Stimulated activated naive B cell treated with anti-CD40 and anti-IgM and Interleukin-4, amounts not matched to agents 10 μg/mL and 1 μg/mL and 100 μg/mL, for 72 hours (primary cell): ENCODE data around the gene SLC43A1.
"Not testable (repeated sequence)": the region's sequence is repeated elsewhere in the genome, so short reads cannot be mapped to it uniquely, and the experiment has no call there.

Experiments used
- ATAC-seq, 2 donors: fragments of 150-1000 bp; cut with Tn5 transposase; replicated peaks; 2 replicates each; pipeline ENCODE4 v1.10.0; 2021; ENCODE audit warnings: moderate library complexity in 1 of 2
- DNase-seq: peaks from one replicate; pipeline ENCODE4 v3.0.0; 2021
- H3K27ac Mint-ChIP-seq: one replicate; pipeline ENCODE4 v1.8.0; 2022; ENCODE audit warnings: mild to moderate bottlenecking, mixed read lengths
- H3K27me3 Mint-ChIP-seq, 2 donors: one replicate each; pipeline ENCODE4 v1.8.0; 2022; ENCODE audit warnings: mixed read lengths in 2 of 2
- H3K36me3 Mint-ChIP-seq, 2 donors: one replicate each; pipeline ENCODE4 v1.8.0; 2022; ENCODE audit warnings: mixed read lengths in 2 of 2, mild to moderate bottlenecking in 1 of 2
- H3K4me1 Mint-ChIP-seq, 2 donors: one replicate each; pipeline ENCODE4 v1.8.0; 2022; ENCODE audit warnings: mixed read lengths in 2 of 2, mild to moderate bottlenecking in 1 of 2
- H3K4me3 Mint-ChIP-seq, 2 donors: one replicate each; pipeline ENCODE4 v1.8.0; 2022; ENCODE audit warnings: mild to moderate bottlenecking in 2 of 2, mixed read lengths in 2 of 2, moderate library complexity in 1 of 2
- H3K9me3 Mint-ChIP-seq, 2 donors: one replicate each; pipeline ENCODE4 v1.8.0; 2022; ENCODE audit warnings: mixed read lengths in 2 of 2, mild to moderate bottlenecking in 1 of 2

The SLC43A1 gene

GRCh38 chr11:57460758-57461749, 54.4 kb downstream of the SLC43A1 start:
- no peak for DNase-seq
- Mint-ChIP-seq H3K4me1 (peaks cover 23 to 36% of the 10 kb centered on the region in 2 donors), H3K4me3 (peak overlapping the region; percentile 21 to 35), H3K27ac (peak overlapping the region; percentile 56), H3K36me3 (no peaks in the 10 kb centered on the region), H3K9me3 (no peaks in the 10 kb centered on the region), H3K27me3 (peaks cover 45 to 54% of the 10 kb centered on the region in 2 donors)
- no peak for ATAC-seq

- H3K36me3 Mint-ChIP-seq = no peaks in the 10 kb centered on the region
- peak within 1 kb of the TSS; percentile 56 for H3K27ac Mint-ChIP-seq
- H3K9me3 Mint-ChIP-seq = no peaks in the 10 kb centered on the region
- ATAC-seq (peak; percentile 27 to 40), DNase-seq (no peak)
- H3K4me3 Mint-ChIP-seq = peak within 1 kb of the TSS; percentile 77 to 85
- H3K27me3 Mint-ChIP-seq = peaks cover 45 to 54% of the 10 kb centered on the region in 2 donors
- H3K4me1 Mint-ChIP-seq = peaks cover 23 to 36% of the 10 kb centered on the region in 2 donors
Observed at GRCh38 chr11:57460022-57460757, 55.3 kb downstream of the SLC43A1 start, which contains the start of gene RTN4RL2. RTN4RL2 (plus strand) TSS chr11:57460528; CDS start chr11:57460866, 338 bp downstream.

- H3K27me3 Mint-ChIP-seq = peaks cover 45 to 57% of the 10 kb centered on the region in 2 donors
- H3K36me3 Mint-ChIP-seq = no peaks in the 10 kb centered on the region
- peak; percentile 30 for ATAC-seq
- peaks cover 23 to 36% of the 10 kb centered on the region in 2 donors for H3K4me1 Mint-ChIP-seq
- H3K9me3 Mint-ChIP-seq = no peaks in the 10 kb centered on the region
- peak overlapping the region; percentile 86 for H3K27ac Mint-ChIP-seq
- DNase-seq = no peak
- peak overlapping the region; percentile 85 to 88 for H3K4me3 Mint-ChIP-seq
Observed at GRCh38 chr11:57459164-57460021, 56.1 kb downstream of the SLC43A1 start.

GRCh38 chr11:57458410-57459163, 56.9 kb downstream of the SLC43A1 start:
- H3K4me3 Mint-ChIP-seq = peak overlapping the region; percentile 85 to 88
- ATAC-seq = peak; percentile 25 to 35
- H3K27ac Mint-ChIP-seq = peak overlapping the region; percentile 86
- H3K36me3 Mint-ChIP-seq = no peaks in the 10 kb centered on the region
- peaks cover 23 to 36% of the 10 kb centered on the region in 2 donors for H3K4me1 Mint-ChIP-seq
- H3K9me3 Mint-ChIP-seq = no peaks in the 10 kb centered on the region
- no peak for DNase-seq
- peaks cover 46 to 61% of the 10 kb centered on the region in 2 donors for H3K27me3 Mint-ChIP-seq

- peaks cover 23 to 36% of the 10 kb centered on the region in 2 donors for H3K4me1 Mint-ChIP-seq
- peaks cover 46 to 65% of the 10 kb centered on the region in 2 donors for H3K27me3 Mint-ChIP-seq
- peak overlapping the region; percentile 51 for H3K27ac Mint-ChIP-seq
- ATAC-seq (no peak), DNase-seq (no peak)
- no peaks in the 10 kb centered on the region for H3K36me3 Mint-ChIP-seq
- H3K4me3 Mint-ChIP-seq = peak overlapping the region; percentile 50 to 85
- H3K9me3 Mint-ChIP-seq = no peaks in the 10 kb centered on the region
Observed at GRCh38 chr11:57458060-57458409, 57.5 kb downstream of the SLC43A1 start.

GRCh38 chr11:57457643-57458023, 57.9 kb downstream of the SLC43A1 start:
- Mint-ChIP-seq H3K36me3 (no peaks in the 10 kb centered on the region), H3K4me3 (peak overlapping the region; percentile 50 to 85), H3K27me3 (peaks cover 45 to 65% of the 10 kb centered on the region in 2 donors), H3K27ac (peak overlapping the region; percentile 51), H3K4me1 (peaks cover 23 to 36% of the 10 kb centered on the region in 2 donors), H3K9me3 (no peaks in the 10 kb centered on the region)
- ATAC-seq (peak; percentile 51 to 55), DNase-seq (no peak)

GRCh38 chr11:57456960-57457642, 58.4 kb downstream of the SLC43A1 start:
- no peaks in the 10 kb centered on the region for H3K9me3 Mint-ChIP-seq
- no peaks in the 10 kb centered on the region for H3K36me3 Mint-ChIP-seq
- H3K4me1 Mint-ChIP-seq = peaks cover 23 to 36% of the 10 kb centered on the region in 2 donors
- DNase-seq = peak; percentile 72
- peak overlapping the region; percentile 32 for H3K27ac Mint-ChIP-seq
- peak overlapping the region; percentile 41 to 50 for H3K4me3 Mint-ChIP-seq
- H3K27me3 Mint-ChIP-seq = peaks cover 41 to 60% of the 10 kb centered on the region in 2 donors
- peak; percentile 63 to 64 for ATAC-seq

- peaks cover 23 to 28% of the 10 kb centered on the region in 2 donors for H3K27me3 Mint-ChIP-seq
- H3K4me3 Mint-ChIP-seq = no peak overlapping the region
- no peaks in the 10 kb centered on the region for H3K9me3 Mint-ChIP-seq
- H3K36me3 Mint-ChIP-seq = no peaks in the 10 kb centered on the region
- peaks cover 11 to 19% of the 10 kb centered on the region in 2 donors for H3K4me1 Mint-ChIP-seq
- ATAC-seq (no peak), DNase-seq (no peak)
- no peak overlapping the region for H3K27ac Mint-ChIP-seq
Observed at GRCh38 chr11:57453543-57454177, 61.8 kb downstream of the SLC43A1 start.

GRCh38 chr11:57446055-57446454, 69.4 kb downstream of the SLC43A1 start:
- Mint-ChIP-seq H3K27ac (no peak overlapping the region), H3K27me3 (peaks cover 27 to 29% of the 10 kb centered on the region in 2 donors), H3K36me3 (no peaks in the 10 kb centered on the region), H3K4me1 (no peaks in the 10 kb centered on the region), H3K4me3 (no peak overlapping the region), H3K9me3 (no peaks in the 10 kb centered on the region)
- ATAC-seq (no peak), DNase-seq (no peak)

- H3K4me1 Mint-ChIP-seq, H3K9me3 Mint-ChIP-seq, H3K36me3 Mint-ChIP-seq, H3K4me3 Mint-ChIP-seq, ATAC-seq, DNase-seq, H3K27ac Mint-ChIP-seq: not testable (repeated sequence)
- peaks cover 29 to 31% of the 10 kb centered on the region in 2 donors for H3K27me3 Mint-ChIP-seq
Observed at GRCh38 chr11:57445122-57445394, 70.4 kb downstream of the SLC43A1 start.

GRCh38 chr11:57444362-57445121, 71.0 kb downstream of the SLC43A1 start:
- H3K9me3 Mint-ChIP-seq = no peaks in the 10 kb centered on the region
- H3K27ac Mint-ChIP-seq = no peak overlapping the region
- H3K4me3 Mint-ChIP-seq = no peak overlapping the region
- ATAC-seq (no peak), DNase-seq (no peak)
- H3K4me1 Mint-ChIP-seq = no peaks in the 10 kb centered on the region
- peaks cover 27 to 29% of the 10 kb centered on the region in 2 donors for H3K27me3 Mint-ChIP-seq
- H3K36me3 Mint-ChIP-seq = no peaks in the 10 kb centered on the region
